HTR-8/SVneo (cell line): ENCODE data around the gene AUTS2.

Experiments
- DNase-seq: peaks from one replicate; pipeline ENCODE4 v3.0.0; 2011; ENCODE audit warnings: low spot score, mixed read lengths; ENCODE audit not compliant: insufficient read length
- FAIRE-seq: peaks from 2 replicates; lab custom pipeline; 2011; peaks lifted over from hg19 to GRCh38; lab: Jason Lieb, UNC

The AUTS2 gene

GRCh38 chr7:69620650-69621049, 22.4 kb downstream of the AUTS2 start:
- DNase-seq (no peak), FAIRE-seq (no peak)

GRCh38 chr7:69622014-69622835, 23.9 kb downstream of the AUTS2 start:
- FAIRE-seq (no peak), DNase-seq (no peak)

- DNase-seq: no peak
- FAIRE-seq: no peak
Observed at GRCh38 chr7:69622960-69623359, 24.7 kb downstream of the AUTS2 start.

GRCh38 chr7:69624435-69625230, 26.4 kb downstream of the AUTS2 start:
- FAIRE-seq (no peak), DNase-seq (no peak)

- FAIRE-seq (no peak), DNase-seq (no peak)
Observed at GRCh38 chr7:69625238-69625637, 27.0 kb downstream of the AUTS2 start.

GRCh38 chr7:69625798-69626197, 27.5 kb downstream of the AUTS2 start:
- no peak for DNase-seq
- no peak for FAIRE-seq

- FAIRE-seq: no peak
- peak; percentile 18 for DNase-seq
Observed at GRCh38 chr7:69630292-69630691, 32.0 kb downstream of the AUTS2 start.

GRCh38 chr7:69631131-69631530, 32.9 kb downstream of the AUTS2 start:
- FAIRE-seq: no peak
- DNase-seq: no peak

GRCh38 chr7:69632280-69632679, 34.0 kb downstream of the AUTS2 start:
- FAIRE-seq: no peak

GRCh38 chr7:69633122-69633831, 35.0 kb downstream of the AUTS2 start:
- no peak for FAIRE-seq
- DNase-seq: no peak

More at GRCh38 chr7:69632280-69632679, 34.0 kb downstream of the AUTS2 start:
- DNase-seq: no peak

- FAIRE-seq: no peak
Observed at GRCh38 chr7:69635555-69636185, 37.4 kb downstream of the AUTS2 start.

GRCh38 chr7:69638674-69639073, 40.4 kb downstream of the AUTS2 start:
- no peak for FAIRE-seq
- no peak for DNase-seq

More at GRCh38 chr7:69635555-69636185, 37.4 kb downstream of the AUTS2 start:
- no peak for DNase-seq

- no peak for DNase-seq
- FAIRE-seq: no peak
Observed at GRCh38 chr7:69640216-69640615, 41.9 kb downstream of the AUTS2 start.

GRCh38 chr7:69640925-69641594, 42.8 kb downstream of the AUTS2 start:
- FAIRE-seq (no peak), DNase-seq (no peak)

- DNase-seq (no peak), FAIRE-seq (no peak)
Observed at GRCh38 chr7:69643265-69643664, 45.0 kb downstream of the AUTS2 start.

GRCh38 chr7:69643708-69644445, 45.6 kb downstream of the AUTS2 start:
- DNase-seq: no peak
- FAIRE-seq: no peak

GRCh38 chr7:69645683-69646082, 47.4 kb downstream of the AUTS2 start:
- DNase-seq (no peak), FAIRE-seq (no peak)

- DNase-seq (no peak), FAIRE-seq (no peak)
Observed at GRCh38 chr7:69651101-69651590, 52.9 kb downstream of the AUTS2 start.
